Melanocyte of skin (primary cell): Measurements from ENCODE around the gene RGS16. TPM values are rescaled to one million over a fixed set of nuclear protein-coding genes. Genes with fewer than 3 reads are reported as not detected.

Experiments used
- small RNA-seq, 2 donors: library from RNA; depleted of rRNA; stranded (forward); fragments of <200 nt; gene quantifications; one replicate each; pipeline ENCODE3, GENCODE V24; 2012
- total RNA-seq, 2 donors: library from RNA; depleted of rRNA; stranded (reverse); fragments of >200 nt; gene quantifications; 2 replicates each; pipeline ENCODE4 v1.2.3, GENCODE V29; 2012

RGS16 gene, protein sequence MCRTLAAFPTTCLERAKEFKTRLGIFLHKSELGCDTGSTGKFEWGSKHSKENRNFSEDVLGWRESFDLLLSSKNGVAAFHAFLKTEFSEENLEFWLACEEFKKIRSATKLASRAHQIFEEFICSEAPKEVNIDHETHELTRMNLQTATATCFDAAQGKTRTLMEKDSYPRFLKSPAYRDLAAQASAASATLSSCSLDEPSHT
- total RNA-seq, result under 1 TPM in 1 of 2 donors, not detected in 1; under 0.01 TPM

DNA sequence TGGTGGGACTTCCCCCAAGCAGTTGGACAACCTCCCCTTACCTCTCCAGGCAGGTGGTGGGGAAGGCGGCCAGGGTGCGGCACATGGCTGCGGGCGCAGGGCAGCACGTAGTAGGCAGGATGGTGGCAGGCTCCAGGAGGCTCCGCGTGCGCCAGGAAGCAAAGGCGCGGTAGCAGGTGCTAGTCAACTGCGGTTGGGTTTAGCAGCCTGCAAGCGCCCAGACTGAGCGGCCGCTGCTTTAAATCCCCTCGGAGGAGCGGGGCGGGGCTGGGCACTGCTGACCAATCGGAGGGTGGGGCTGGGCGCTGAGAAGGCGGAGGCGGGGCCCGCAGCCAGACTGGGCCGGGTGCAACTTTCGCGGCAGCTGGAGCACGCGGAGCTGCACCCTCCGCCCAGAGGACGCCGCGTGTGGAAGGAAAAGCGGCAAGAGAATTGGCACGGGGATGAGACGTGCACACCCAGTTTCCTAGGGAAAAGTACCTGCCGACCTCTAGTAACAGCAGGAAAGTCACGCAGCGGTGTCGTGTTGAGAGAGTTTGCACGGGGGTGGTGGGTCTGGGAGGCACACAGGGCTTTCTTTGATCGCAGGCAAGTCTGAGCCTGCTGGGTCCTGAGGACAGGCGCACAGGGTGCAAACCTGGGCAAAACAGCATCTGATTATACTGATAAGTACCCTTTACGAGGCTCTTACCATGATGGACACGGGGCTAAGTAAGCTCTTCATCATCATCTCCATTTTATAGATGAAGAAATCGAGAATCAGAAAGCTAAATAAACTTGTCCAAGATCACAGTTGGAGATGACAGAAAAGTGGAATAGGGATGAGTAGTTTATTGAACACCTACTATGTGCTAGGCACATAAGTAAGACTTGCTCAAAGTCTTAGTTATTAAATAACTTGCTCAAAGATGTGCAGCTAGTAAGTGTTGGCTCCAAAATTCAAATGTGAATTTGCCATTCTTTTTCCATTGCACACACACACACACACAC is at the start of gene RGS16:
RGS16 (minus strand) TSS at position 215 of the 990 bp plus-strand sequence; CDS start at position 85, 130 bp downstream.

DNA sequence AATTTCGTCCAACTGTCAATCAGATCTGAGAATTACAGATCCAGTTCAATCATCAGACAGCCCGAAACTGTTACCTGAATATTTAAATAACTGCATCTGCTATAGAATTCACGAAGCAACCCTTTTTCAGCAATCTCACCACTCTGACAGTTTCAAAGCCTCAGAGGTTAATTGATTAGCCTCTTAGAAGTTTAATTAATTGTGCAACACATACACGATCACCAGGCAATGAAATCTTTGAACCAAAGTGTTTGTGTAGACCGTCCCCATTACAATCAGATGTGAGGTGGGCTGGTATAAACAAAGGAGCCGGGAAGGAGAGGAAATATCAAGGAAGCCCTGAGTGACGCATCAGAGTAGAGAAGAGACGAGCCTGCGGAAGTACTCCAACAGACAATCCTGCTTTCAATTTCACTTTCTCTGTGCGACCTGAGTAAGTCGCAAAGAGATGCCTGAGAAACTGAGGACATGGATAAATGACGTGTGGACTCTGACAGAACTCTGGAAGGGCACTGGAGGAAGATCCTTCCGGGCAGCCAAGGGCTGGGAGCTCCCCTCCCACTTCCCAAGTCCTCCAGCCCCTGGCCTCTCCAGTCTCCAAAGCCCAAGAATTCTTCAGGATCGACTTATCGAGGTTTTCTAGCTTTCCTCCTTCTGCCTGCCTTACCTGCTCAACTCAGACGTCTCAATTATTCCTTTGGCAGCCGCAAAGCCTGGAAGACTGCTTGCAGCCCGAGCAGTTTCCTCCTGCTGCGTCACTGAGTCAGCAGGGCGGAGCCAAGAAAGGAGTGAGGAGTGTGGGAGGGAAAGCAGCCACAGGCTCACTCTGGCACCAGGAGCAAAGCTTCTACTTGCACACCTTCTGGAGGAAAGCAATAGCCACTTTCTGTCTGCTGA is 15.4 kb downstream of the RGS16 start, which contains the start of gene RNASEL:
RNASEL (minus strand) TSS at position 757 of the 897 bp plus-strand sequence. CDS start 2,450 bp downstream, outside the sequence.

Small RNA genes lying within 50 kb of the gene (small RNA-seq; reads per million reads assigned to genes)
- 0 reads per million in 2 donors for gene RF00017

Other genes with a start within 250 kb of the RGS16 start
- gene GLUL, start 212.6 kb downstream of the RGS16 start, total RNA-seq, result 100 to 1,000 TPM; 283 to 358 TPM
- not detected for gene TEDDM1, start 203.7 kb downstream of the RGS16 start, total RNA-seq
- not detected for gene RGSL1, start 154.2 kb downstream of the RGS16 start, total RNA-seq
- 10 to 100 TPM in 1 of 2 donors, 1 to 10 TPM in 1; 7.7 to 14.8 TPM for gene RNASEL, start 15.1 kb downstream of the RGS16 start, total RNA-seq
- not detected for gene RGS8, start 80.2 kb upstream of the RGS16 start, total RNA-seq
- gene NPL, start 185.4 kb upstream of the RGS16 start, total RNA-seq, result 10 to 100 TPM; 21.3 to 21.7 TPM
- gene DHX9, start 235.0 kb upstream of the RGS16 start, total RNA-seq, result 100 to 1,000 TPM; 120 to 238 TPM